HFF-Myc (cell line): ENCODE data around the gene GRM7.

ENCODE experiments used
- DNase-seq: peaks from one replicate; pipeline ENCODE4 v3.0.0-alpha.2; 2011; ENCODE audit warnings: low read depth; ENCODE audit errors: extremely low read depth
- H3K4me3 ChIP-seq: replicated peaks from 2 replicates; pipeline ENCODE4 v1.5.1; 2011; ENCODE audit warnings: low read depth, mild to moderate bottlenecking, control low read depth, low read length
- TF ChIP-seq, protein P1 (sequence below): IDR thresholded peaks from 2 replicates; pipeline ENCODE4 v1.5.1; 2012; ENCODE audit warnings: mild to moderate bottlenecking, low read depth, low read length, control low read depth; ENCODE audit errors: missing control alignments

Gene GRM7

DNA sequence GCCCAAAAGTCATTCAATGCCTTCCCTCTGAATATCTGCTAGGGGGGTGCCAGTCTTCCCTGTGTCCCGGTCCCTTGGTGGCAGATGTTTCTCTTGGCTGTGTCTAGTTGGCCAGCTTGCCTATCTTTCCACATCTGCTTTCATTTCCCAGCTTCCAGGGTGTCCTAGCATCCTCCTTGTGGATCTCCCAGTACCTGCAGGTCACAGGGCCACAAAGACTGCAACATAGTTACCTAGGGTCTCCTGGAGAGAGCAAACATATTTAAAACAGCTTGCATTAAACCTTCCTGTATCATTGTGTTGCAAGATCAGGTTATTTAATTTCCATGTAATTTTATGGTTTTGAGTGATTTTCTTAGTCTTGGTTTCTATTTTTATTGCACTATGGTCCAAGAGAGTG is 400.1 kb downstream of the GRM7 start:
- H3K4me3 ChIP-seq, result no peak overlapping the region
- TF ChIP-seq, protein P1, sequence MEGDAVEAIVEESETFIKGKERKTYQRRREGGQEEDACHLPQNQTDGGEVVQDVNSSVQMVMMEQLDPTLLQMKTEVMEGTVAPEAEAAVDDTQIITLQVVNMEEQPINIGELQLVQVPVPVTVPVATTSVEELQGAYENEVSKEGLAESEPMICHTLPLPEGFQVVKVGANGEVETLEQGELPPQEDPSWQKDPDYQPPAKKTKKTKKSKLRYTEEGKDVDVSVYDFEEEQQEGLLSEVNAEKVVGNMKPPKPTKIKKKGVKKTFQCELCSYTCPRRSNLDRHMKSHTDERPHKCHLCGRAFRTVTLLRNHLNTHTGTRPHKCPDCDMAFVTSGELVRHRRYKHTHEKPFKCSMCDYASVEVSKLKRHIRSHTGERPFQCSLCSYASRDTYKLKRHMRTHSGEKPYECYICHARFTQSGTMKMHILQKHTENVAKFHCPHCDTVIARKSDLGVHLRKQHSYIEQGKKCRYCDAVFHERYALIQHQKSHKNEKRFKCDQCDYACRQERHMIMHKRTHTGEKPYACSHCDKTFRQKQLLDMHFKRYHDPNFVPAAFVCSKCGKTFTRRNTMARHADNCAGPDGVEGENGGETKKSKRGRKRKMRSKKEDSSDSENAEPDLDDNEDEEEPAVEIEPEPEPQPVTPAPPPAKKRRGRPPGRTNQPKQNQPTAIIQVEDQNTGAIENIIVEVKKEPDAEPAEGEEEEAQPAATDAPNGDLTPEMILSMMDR, result no peak
- no peak for DNase-seq

DNA sequence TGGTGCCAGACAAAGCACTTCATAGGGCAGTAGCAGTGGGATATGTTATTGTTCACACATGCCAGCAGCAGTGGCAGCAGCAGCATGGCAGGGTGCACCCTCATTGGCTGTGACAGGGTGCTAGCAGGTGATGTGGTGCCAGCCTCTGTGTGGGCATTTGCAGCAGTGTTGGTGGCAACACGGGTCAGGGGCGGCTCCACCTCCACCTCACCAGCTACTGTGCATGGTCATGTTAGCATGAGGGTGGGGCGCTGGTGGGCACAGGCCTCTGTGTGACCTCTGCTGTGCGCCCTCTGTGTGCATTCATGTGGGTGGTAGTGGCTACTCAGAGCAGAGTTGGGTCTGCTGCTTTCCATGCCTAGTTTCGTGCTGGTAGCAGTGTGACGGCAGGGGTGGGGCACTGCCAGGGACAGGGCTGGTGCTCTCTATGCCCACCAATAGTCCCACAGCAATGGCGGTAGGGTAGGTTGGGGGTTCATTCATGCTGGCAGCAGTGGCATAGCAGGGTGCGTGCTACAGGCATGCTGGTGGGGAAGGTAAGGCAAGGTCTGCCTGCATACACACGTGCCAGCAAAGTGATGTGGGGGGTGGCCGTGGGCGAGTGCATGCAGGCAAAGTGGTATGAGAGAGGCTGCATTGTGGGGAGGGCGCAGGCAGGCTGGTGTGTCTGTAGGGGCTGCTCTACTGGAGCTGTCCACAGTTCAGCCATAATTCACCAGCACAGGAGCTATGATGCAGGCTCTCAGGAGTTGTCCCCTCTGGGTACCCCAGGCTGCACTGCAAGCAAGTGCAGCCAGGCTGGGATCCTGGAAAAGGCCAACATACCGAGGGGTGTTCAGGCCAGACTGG is 402.7 kb downstream of the GRM7 start:
- TF ChIP-seq, protein P1, result no peak

DNA sequence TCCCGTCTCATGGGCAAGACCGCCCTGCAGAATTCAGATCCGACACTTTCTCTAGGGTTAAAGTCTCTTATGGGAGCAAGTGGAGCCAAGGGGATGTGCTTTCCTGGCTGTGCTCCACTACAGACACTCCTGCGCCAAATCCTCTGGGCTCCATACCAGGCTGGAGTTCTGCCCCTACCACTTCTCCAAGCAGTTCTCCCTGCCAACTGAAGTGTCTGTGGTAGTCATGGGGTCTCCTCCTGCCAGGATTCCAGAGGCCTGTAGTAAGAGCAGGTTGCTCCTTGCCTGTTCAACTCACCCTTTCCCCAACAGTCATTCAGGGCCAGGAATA is 403.2 kb downstream of the GRM7 start:
- H3K4me3 ChIP-seq, result no peak overlapping the region
- DNase-seq, result no peak
- TF ChIP-seq, protein P1, result no peak

More for the DNA sequence above, 402.7 kb downstream of the GRM7 start:
- DNase-seq, result no peak
- H3K4me3 ChIP-seq, result no peak overlapping the region

DNA sequence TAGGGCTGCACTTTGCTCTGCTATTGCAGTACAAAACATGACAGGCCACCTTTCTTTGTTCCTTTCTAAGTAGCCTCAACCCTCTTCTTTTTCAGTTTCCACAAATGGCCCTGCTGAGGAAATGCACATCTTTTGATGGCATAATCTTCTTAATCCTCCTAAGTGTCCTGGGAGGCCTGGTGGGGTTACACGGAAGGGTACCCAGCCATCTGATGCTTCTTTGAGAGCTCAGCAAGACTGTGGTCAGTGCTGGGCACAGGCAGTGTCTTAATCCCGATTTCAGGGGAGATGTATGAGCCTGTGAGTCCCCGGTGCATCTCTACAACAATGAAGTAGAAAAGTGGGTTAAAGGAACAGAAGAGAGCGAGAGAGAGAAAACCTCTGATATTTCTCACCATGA is 404.8 kb downstream of the GRM7 start:
- no peak overlapping the region for H3K4me3 ChIP-seq
- no peak for DNase-seq
- TF ChIP-seq, protein P1, result no peak

DNA sequence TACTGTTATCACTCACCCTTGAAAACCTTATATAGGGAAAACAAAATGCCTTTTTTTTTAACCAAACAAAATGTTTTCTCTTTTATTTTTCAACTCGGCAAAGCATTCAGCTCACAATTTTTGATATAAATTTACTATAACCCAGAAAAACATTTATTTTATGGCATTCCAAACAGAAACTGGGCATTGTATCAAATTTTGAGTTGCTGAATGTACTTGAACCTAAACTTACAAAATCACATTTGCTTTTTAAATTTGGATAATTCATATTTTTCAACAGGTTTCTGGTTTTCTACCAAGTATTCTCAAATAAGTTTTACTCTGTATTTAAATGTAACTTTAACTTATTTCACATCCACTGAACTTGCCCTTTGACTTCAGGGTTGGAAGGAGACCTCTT is 405.6 kb downstream of the GRM7 start:
- no peak overlapping the region for H3K4me3 ChIP-seq
- no peak for DNase-seq
- TF ChIP-seq, protein P1, result no peak

DNA sequence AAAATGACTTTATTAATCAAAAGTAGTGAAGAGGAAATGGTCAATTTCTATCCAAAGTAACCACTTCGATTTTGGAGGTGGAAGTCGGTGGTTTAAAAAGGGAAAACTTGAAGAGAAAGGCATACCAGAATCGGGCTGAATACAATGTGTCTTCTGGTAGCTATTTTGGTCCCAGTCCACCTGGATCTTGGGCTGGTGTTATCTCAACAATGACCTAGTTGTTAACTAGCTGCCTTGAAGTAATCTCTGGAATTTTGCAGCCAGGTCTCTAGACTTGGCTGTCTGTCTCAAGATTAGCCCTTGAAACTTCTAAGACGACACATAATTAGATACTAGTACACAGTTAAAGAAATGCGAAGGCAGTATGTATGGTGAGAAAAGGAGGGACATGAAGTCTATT is 409.8 kb downstream of the GRM7 start:
- DNase-seq, result no peak
- no peak overlapping the region for H3K4me3 ChIP-seq
- TF ChIP-seq, protein P1, result no peak

DNA sequence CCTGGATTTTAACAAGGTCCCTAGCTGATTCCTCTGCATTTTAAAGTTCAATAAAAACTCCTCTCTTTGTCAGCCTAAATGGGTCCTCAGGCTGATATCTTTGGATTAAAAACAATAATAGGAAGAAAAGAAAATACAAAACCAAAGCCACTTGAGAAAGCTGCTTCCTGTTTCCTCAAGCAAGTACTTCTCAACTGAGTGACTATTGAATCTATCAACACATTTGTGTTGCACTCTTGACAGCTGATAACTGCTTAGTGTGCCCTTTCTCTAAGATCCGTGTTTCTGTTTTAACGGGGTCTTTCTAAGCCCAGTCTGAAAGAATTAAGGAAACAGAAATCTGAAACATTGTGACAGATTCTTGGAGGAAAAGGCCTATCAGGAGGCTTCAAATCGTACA is 410.7 kb downstream of the GRM7 start:
- H3K4me3 ChIP-seq, result no peak overlapping the region
- TF ChIP-seq, protein P1, result no peak
- DNase-seq, result no peak
